GM18517 (cell line): ENCODE data around the gene OSBPL3.
"Not testable (repeated sequence)": the region's sequence is repeated elsewhere in the genome, so short reads cannot be mapped to it uniquely, and the experiment has no call there.

Experiments used
- ATAC-seq: cut with Tn5 transposase; IDR thresholded peaks from one replicate; pipeline ENCODE4 v1.9.1; 2021; ENCODE audit warnings: mild to moderate bottlenecking, moderate library complexity; ENCODE audit not compliant: unreplicated experiment

Gene OSBPL3

GRCh38 chr7:24979863-24980533, at the start of gene OSBPL3:
OSBPL3 (minus strand) TSS chr7:24980178; CDS start chr7:24892472, 87,706 bp downstream.
- peak; percentile 45 for ATAC-seq

- ATAC-seq: no peak
Observed at GRCh38 chr7:25029075-25029474, 49.1 kb upstream of the OSBPL3 start.

GRCh38 chr7:25028370-25029021, 48.5 kb upstream of the OSBPL3 start:
- ATAC-seq: no peak

GRCh38 chr7:25026156-25026555, 46.2 kb upstream of the OSBPL3 start:
- ATAC-seq: no peak

- ATAC-seq: no peak
Observed at GRCh38 chr7:25025218-25025671, 45.3 kb upstream of the OSBPL3 start.

- ATAC-seq: no peak
Observed at GRCh38 chr7:25024066-25024465, 44.1 kb upstream of the OSBPL3 start.

- not testable (repeated sequence) for ATAC-seq
Observed at GRCh38 chr7:25017671-25018070, 37.7 kb upstream of the OSBPL3 start.

GRCh38 chr7:25014756-25015155, 34.8 kb upstream of the OSBPL3 start:
- ATAC-seq: no peak

GRCh38 chr7:25012710-25013109, 32.7 kb upstream of the OSBPL3 start:
- ATAC-seq: not testable (repeated sequence)

GRCh38 chr7:25012254-25012653, 32.3 kb upstream of the OSBPL3 start:
- no peak for ATAC-seq

- ATAC-seq: no peak
Observed at GRCh38 chr7:25009257-25009656, 29.3 kb upstream of the OSBPL3 start.

GRCh38 chr7:25007668-25008067, 27.7 kb upstream of the OSBPL3 start:
- ATAC-seq: no peak

GRCh38 chr7:25006276-25006675, 26.3 kb upstream of the OSBPL3 start:
- no peak for ATAC-seq

GRCh38 chr7:25005658-25006057, 25.7 kb upstream of the OSBPL3 start:
- no peak for ATAC-seq

GRCh38 chr7:25002786-25003185, 22.8 kb upstream of the OSBPL3 start:
- ATAC-seq: no peak

- no peak for ATAC-seq
Observed at GRCh38 chr7:24995466-24995865, 15.5 kb upstream of the OSBPL3 start.

GRCh38 chr7:24992314-24992713, 12.3 kb upstream of the OSBPL3 start:
- ATAC-seq: no peak

- no peak for ATAC-seq
Observed at GRCh38 chr7:24991353-24991752, 11.4 kb upstream of the OSBPL3 start.

- no peak for ATAC-seq
Observed at GRCh38 chr7:24987331-24987842, 7.4 kb upstream of the OSBPL3 start.

- ATAC-seq: no peak
Observed at GRCh38 chr7:24982917-24983316, 2.9 kb upstream of the OSBPL3 start.

GRCh38 chr7:24981171-24981951, 1.4 kb upstream of the OSBPL3 start:
- ATAC-seq: peak; percentile 20
